ENCODE measurements around the gene SHISA2. TPM values are rescaled to one million over a fixed set of nuclear protein-coding genes. Genes with fewer than 3 reads are reported as not detected.

SHISA2 gene
- total RNA-seq, 2 experiments from 2014 or later = 0.26 to 0.27 TPM

DNA sequence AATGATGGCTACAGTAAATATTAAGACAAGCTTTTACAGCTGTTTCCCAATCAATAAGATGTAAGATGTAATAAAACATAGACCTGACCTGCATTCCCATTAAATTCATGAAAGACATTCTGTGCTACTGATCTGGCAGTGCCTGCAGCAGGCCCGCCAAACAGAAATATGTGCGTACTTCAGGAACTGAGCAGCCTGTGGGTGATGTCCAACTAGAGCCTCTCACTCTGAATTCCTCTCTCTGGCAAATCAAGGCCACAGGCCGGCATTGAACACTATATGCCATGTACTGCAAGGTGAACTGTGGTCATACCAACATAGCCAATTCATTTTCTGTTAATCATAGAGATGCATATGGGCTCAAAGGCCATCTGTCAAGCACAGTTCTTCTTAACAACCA is 17.8 kb downstream of the SHISA2 start:
- Mint-ChIP-seq H3K36me3 (no peaks in the 10 kb centered on the region), H3K4me1 (no peaks in the 10 kb centered on the region)

DNA sequence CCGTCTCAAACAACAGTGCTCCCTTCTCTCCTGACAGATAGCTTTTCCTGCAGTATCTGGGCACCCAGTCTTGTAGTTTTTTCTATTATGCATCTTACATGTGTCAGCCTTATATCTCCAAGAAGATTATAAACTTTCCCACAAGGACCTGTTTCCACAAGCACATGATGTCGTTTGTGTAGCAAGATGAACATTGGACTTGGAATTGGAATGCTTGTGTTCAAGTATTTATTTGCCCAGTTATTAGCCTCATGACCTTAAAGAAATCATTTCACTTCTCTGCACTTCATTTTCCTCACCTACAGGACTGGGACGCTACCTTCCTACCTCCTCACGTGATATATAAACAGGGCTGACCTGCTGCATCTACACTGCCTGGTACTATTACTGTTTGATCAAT is 21.5 kb downstream of the SHISA2 start:
- Mint-ChIP-seq H3K27me3 (no peaks in the 10 kb centered on the region), H3K4me3 (no peak overlapping the region), H3K9me3 (no peaks in the 10 kb centered on the region), H3K4me1 (no peaks in the 10 kb centered on the region), H3K27ac (no peak overlapping the region), H3K36me3 (no peaks in the 10 kb centered on the region)
- no peak for DNase-seq

More for the DNA sequence above, 17.8 kb downstream of the SHISA2 start:
- no peak overlapping the region for H3K4me3 Mint-ChIP-seq
- H3K27me3 Mint-ChIP-seq = no peaks in the 10 kb centered on the region
- no peak for DNase-seq
- no peak overlapping the region for H3K27ac Mint-ChIP-seq
- no peaks in the 10 kb centered on the region for H3K9me3 Mint-ChIP-seq

DNA sequence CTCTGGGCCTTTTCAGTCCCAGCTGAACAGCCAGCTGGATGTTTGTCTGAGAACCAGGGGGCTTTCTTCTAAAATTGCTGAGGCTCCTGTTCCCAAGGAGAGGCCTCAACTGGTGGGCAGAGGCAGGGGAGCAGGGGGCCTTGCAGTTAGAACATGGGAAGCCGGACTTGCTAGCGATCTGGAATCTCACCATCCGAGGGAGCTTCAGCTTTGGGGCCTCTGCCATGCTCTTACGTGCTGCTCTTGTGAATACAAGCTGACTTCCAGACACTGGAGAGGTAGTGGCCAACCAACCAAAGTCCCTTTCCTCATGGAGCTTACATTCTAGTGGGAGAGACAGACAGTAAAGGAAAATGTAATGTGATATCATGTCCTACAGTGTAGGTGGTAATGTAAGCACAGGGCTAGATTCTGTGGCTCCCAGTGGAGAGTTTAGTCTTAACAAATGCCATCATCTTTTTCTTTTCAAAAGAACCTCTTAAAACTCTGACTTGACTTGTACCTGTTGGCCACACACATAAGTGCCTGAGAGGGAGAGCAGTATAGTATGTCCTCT is 22.2 kb downstream of the SHISA2 start:
- Mint-ChIP-seq H3K27ac (no peak overlapping the region), H3K27me3 (no peaks in the 10 kb centered on the region), H3K9me3 (no peaks in the 10 kb centered on the region), H3K4me3 (no peak overlapping the region), H3K36me3 (no peaks in the 10 kb centered on the region), H3K4me1 (no peaks in the 10 kb centered on the region)
- no peak for DNase-seq

DNA sequence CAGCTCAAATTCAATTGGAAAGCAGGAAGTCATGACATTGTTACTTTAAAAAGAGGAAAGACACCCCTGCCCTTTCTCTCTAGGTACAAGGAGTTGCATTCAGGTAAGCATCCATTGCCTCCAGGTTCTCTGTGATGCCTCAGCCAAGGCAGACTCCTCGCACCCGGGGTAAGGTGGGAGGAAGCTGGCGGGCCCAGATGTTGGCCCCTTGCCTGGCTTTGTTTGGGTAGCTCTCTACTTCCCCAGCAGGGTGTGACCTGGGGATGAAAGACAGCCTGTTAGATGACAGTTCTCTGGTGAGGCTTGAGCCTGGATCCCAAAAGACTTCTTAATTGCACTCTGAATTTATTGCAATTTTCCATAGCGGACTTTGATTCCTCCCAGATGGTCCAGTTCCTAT is 25.6 kb downstream of the SHISA2 start:
- Mint-ChIP-seq H3K27ac (no peak overlapping the region), H3K4me3 (no peak overlapping the region), H3K36me3 (peaks cover 4% of the 10 kb centered on the region), H3K27me3 (no peaks in the 10 kb centered on the region), H3K4me1 (no peaks in the 10 kb centered on the region), H3K9me3 (no peaks in the 10 kb centered on the region)
- no peak for DNase-seq

DNA sequence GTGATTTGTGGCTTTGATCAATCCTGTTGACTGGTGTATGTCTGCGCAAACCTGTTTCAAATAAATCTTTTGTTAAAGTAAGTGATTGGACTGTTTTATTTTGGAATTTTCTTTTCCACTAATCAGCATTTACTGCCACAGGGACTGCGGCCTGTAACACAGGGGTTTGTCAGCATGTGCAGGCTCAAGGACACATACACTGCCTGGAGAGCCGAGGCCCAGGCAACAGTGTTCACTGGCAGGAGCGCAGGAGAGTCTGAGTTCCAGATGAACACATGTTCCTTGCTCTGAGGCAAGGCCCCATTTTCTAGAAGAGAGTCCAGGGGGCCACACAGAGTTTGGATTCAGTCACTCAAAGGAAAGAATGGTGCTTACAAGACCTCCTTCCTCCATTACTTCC is 26.0 kb downstream of the SHISA2 start:
- H3K36me3 Mint-ChIP-seq = peaks cover 8% of the 10 kb centered on the region
- no peak overlapping the region for H3K4me3 Mint-ChIP-seq
- H3K27ac Mint-ChIP-seq = no peak overlapping the region
- H3K9me3 Mint-ChIP-seq = no peaks in the 10 kb centered on the region
- no peak for DNase-seq
- no peaks in the 10 kb centered on the region for H3K4me1 Mint-ChIP-seq
- no peaks in the 10 kb centered on the region for H3K27me3 Mint-ChIP-seq

DNA sequence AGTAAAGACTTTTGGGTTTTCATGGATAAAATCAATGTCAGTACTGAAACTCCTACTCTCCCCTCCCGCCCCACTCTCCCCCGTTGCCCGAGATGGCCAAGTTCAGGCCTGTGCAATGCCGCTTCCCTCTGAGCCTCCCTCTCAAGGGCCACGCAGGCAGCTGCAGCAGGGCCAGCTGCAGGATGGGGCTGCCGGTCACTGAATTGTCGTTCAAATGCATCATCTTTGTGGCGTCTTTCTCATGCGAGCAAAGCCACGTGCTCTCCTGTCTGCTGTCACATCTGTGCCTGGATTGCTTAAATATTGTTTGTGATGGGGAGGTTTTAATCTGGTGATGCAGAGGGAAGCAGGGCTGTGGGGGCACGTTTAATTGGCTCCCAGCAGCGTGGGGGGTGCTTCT is 26.6 kb downstream of the SHISA2 start:
- Mint-ChIP-seq H3K27me3 (no peaks in the 10 kb centered on the region), H3K4me1 (no peaks in the 10 kb centered on the region), H3K4me3 (no peak overlapping the region), H3K9me3 (no peaks in the 10 kb centered on the region), H3K36me3 (peaks cover 14% of the 10 kb centered on the region), H3K27ac (no peak overlapping the region)
- DNase-seq = no peak

DNA sequence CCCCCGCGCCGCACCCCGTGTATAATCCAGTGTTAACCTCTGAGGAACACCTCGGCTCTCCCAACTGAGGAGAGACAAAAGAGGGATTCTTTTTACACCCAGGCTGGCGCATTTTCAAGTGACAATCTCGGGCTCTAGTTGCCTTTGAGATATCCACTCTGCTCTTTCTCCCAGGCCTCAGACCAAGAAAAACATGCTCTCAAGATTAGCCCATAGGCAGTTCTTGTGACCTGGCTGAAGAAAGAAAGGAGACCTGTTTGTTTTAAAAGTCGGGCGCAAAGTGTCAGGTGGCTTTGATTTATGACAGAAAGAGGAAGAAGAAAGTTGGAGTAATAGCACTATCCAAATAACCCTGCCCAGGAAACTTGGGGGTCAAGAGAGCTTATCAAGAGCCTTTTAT is 27.3 kb downstream of the SHISA2 start:
- Mint-ChIP-seq H3K27ac (no peak overlapping the region), H3K4me1 (no peaks in the 10 kb centered on the region), H3K36me3 (peaks cover 20% of the 10 kb centered on the region), H3K4me3 (no peak overlapping the region), H3K27me3 (no peaks in the 10 kb centered on the region), H3K9me3 (no peaks in the 10 kb centered on the region)
- DNase-seq = no peak

DNA sequence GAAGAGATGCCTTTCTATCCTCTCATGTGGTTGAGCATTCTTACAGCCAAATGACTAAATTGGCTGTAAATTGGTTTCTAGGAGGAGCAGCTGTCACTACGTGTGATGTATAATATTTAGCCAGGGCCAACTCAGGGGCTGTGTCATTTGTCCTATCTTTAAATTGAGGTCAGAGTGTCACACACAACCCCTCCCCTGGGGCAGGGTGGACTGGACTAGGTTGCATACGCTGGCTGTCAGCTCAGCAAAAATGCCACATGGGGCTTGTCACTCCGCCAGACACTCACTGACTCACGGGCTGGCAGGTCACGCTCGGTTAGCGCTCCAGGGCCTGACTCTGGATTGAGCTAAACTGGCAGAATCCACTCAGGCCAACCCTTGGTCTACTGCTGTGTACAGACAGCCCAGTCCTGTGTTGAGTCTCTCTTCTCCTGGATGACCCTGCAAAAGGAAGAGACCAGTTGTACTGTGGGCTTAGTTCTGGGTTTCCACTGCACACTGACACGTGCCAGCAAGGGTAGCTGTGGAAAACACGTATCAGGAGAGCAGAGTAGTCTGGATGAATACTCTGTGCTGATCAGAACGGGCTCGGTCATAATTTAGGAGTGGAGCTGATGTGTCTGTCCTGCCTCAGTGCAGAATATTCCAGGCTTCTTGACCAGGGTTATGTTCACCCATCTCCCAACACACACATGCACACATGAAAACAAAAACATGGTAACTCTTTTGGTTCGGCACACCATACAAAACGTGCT is 29.1 kb downstream of the SHISA2 start:
- DNase-seq = no peak
- Mint-ChIP-seq H3K4me3 (no peak overlapping the region), H3K36me3 (peaks cover 25% of the 10 kb centered on the region), H3K9me3 (no peaks in the 10 kb centered on the region), H3K27me3 (no peaks in the 10 kb centered on the region), H3K27ac (no peak overlapping the region), H3K4me1 (peaks cover 7% of the 10 kb centered on the region)

DNA sequence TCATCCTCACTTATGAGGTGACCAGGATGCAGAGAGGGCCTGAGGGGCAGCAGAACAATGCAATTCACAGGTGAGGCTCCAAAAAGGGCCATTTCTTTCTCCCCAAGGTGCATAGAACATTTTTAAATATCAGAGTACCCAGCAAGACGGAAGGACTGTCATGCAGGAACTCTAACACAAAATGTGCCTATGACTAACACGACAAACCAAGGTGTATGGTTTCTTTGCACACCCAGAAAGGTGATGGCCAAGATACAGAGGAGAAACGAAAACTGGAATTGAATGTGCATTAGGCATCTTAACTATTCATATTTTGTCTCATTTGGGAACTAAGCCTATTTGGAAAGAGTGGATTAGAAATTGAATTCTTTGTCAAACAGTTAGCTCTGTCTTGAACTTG is 29.9 kb downstream of the SHISA2 start:
- no peaks in the 10 kb centered on the region for H3K27me3 Mint-ChIP-seq
- no peak for DNase-seq
- H3K9me3 Mint-ChIP-seq = no peaks in the 10 kb centered on the region
- H3K36me3 Mint-ChIP-seq = peaks cover 25% of the 10 kb centered on the region
- no peak overlapping the region for H3K4me3 Mint-ChIP-seq
- peaks cover 14% of the 10 kb centered on the region for H3K4me1 Mint-ChIP-seq
- H3K27ac Mint-ChIP-seq = peak overlapping the region; percentile 11

DNA sequence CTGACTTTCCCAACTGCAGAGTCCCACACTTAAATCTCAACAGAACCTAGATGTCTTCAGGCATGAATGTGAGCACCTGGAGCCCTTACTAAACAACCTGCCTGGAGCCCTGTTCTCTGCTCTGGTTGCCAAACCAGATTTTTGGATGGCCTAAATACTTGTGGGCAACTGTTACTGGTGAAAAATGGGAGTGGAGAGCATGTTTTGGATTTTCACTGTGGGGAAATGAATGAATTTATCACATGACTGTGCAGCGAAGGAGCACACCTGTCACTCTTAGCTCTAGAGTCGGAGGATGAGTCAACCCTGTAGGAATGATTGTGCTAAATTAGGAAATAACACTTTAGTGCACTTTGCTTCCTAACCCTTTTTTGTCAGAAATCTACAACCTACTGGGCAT is 30.3 kb downstream of the SHISA2 start:
- Mint-ChIP-seq H3K27ac (no peak overlapping the region), H3K4me3 (no peak overlapping the region), H3K9me3 (no peaks in the 10 kb centered on the region), H3K4me1 (peaks cover 18% of the 10 kb centered on the region), H3K36me3 (peaks cover 25% of the 10 kb centered on the region), H3K27me3 (no peaks in the 10 kb centered on the region)
- no peak for DNase-seq

DNA sequence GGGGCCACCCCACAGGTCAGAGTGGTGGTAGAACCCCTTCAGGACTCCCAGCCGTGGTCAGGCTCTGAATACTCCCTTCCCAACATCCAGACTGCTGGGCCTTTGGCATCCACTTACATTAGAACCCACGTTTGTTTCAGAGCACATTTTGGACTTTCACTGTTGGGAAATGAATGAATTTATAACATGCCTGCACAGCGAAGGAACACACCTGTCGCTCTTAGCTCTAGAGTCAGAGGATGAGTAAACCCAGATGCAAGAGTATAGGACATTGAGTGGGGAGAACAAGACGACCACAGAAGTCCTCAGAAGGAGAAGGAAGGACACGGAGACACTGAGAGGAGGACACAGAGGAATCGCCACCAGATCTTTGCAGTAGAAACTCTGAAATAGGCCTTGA is 30.9 kb downstream of the SHISA2 start:
- Mint-ChIP-seq H3K27ac (no peak overlapping the region), H3K9me3 (no peaks in the 10 kb centered on the region)

DNA sequence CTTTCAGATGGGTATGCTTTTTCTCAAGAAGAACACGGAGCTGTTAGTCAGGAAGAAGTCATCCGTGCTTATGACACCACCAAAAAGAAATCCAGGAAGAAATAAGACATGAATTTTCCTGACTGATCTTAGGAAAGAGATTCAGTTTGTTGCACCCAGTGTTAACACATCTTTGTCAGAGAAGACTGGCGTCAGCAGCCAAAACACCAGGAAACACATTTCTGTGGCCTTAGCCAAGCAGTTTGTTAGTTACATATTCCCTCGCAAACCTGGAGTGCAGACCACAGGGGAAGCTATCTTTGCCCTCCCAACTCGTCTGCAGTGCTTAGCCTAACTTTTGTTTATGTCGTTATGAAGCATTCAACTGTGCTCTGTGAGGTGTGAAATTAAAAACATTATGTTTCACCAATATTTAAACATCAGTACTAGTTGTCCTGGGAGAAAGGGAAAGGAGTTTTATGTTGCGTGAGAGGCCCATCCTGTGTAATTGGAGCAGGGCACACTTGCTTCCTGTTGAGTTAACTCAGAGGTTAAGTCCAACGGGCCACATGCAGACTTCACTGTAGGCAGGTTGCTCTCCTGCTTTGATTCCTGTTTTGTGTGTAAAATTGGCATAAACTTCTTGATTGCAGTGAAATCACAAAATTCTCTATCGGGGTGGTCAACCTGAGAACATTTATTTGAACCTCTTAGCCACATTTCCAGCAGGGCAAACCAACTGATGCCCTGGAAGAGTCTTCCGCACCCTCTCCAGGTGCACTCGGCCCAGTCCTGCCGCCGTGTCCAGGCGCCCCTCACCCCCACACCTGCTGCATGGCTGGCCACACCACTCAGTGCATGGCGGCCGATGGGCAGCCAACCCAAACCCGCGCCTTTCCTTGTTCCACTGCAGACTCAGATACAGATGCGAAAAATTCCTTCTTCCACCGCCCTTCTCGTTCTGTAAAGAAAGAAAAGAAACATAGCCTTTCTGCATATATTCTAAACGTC is 31.6 kb downstream of the SHISA2 start:
- peaks cover 29% of the 10 kb centered on the region for H3K4me1 Mint-ChIP-seq

More for the DNA sequence above, 30.9 kb downstream of the SHISA2 start:
- no peaks in the 10 kb centered on the region for H3K27me3 Mint-ChIP-seq
- peaks cover 30% of the 10 kb centered on the region for H3K36me3 Mint-ChIP-seq
- H3K4me3 Mint-ChIP-seq = no peak overlapping the region
- H3K4me1 Mint-ChIP-seq = peaks cover 22% of the 10 kb centered on the region
- DNase-seq = no peak

DNA sequence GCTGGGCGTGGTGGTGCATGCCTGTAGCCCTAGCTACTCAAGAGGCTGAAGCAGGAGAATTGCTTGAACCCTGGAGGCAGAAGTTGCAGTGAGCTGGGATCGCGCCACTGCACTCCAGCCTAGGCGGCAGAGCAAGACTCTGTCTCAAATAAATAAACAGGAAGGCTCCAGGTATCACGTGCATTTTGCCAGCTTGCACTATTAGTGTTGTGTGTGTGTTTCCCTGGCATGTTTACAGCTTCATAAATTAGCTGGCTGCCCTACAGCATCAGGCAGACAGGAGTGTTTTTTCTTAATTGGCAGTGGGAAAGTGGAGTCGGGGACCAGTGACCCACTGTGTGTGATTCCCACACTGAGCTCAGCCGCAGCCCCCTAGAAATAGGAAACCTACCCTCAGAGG is 32.6 kb downstream of the SHISA2 start:
- Mint-ChIP-seq H3K4me3 (no peak overlapping the region), H3K36me3 (peaks cover 38% of the 10 kb centered on the region), H3K27ac (no peak overlapping the region), H3K4me1 (peaks cover 34% of the 10 kb centered on the region), H3K27me3 (no peaks in the 10 kb centered on the region), H3K9me3 (peaks cover 2% of the 10 kb centered on the region)
- no peak for DNase-seq

More for the DNA sequence above, 31.6 kb downstream of the SHISA2 start:
- Mint-ChIP-seq H3K36me3 (peaks cover 31% of the 10 kb centered on the region), H3K27me3 (no peaks in the 10 kb centered on the region), H3K27ac (no peak overlapping the region), H3K9me3 (no peaks in the 10 kb centered on the region), H3K4me3 (no peak overlapping the region)
- no peak for DNase-seq

DNA sequence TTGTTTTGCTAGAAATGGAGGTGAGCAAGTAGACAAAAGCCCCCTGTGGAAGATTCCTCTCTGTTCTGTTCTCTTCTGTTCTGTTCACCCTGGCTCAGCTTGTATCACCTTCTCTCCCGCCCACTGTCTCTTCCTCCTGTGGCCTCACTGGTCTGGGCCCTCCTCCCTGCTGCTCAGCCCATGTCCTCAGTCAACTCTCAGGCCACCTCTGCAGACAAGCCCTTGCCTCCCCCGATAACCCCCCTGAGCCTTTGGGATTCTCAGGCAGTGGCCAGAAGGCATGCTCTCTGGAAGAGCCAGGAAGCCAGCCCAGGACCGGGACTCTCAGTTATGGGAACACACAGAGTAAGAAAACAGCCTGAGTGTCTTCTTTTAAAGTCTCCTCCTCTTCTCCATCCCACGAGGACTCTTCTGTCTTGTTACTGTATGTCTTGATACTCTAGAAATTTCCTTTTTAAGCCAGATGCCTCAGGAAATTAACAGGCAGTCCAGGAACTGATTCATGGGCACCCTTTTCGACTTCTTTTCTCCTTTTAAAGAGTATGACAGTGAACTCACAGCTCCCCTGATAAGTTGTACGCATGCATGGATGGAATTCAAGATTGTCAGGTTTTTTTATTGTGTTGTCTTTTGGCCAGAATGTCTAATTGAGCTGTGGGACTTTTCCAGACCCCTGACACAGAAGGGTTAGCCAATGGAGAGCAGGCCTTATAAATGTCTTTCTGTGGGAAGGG is 33.7 kb downstream of the SHISA2 start:
- Mint-ChIP-seq H3K27ac (peak overlapping the region; percentile 79), H3K9me3 (peaks cover 10% of the 10 kb centered on the region), H3K4me1 (peaks cover 41% of the 10 kb centered on the region), H3K4me3 (peak overlapping the region; percentile 2), H3K27me3 (no peaks in the 10 kb centered on the region), H3K36me3 (peaks cover 49% of the 10 kb centered on the region)
- DNase-seq = no peak
